Stimulated activated CD4-positive, alpha-beta T cell treated with anti-CD3 and anti-CD28 coated beads, Interleukin-15, amount 100 ng/mL, for 1 hour (primary cell): ENCODE data around the gene MAT1A.
"Not testable (repeated sequence)": the region's sequence is repeated elsewhere in the genome, so short reads cannot be mapped to it uniquely, and the experiment has no call there.

Experiments
- DNase-seq, 2 donors: peaks; one replicate each; pipeline ENCODE4 v3.0.0-alpha.2; 2020; ENCODE audit warnings: low read depth in 1 of 2, low spot score in 1 of 2

MAT1A gene

DNA sequence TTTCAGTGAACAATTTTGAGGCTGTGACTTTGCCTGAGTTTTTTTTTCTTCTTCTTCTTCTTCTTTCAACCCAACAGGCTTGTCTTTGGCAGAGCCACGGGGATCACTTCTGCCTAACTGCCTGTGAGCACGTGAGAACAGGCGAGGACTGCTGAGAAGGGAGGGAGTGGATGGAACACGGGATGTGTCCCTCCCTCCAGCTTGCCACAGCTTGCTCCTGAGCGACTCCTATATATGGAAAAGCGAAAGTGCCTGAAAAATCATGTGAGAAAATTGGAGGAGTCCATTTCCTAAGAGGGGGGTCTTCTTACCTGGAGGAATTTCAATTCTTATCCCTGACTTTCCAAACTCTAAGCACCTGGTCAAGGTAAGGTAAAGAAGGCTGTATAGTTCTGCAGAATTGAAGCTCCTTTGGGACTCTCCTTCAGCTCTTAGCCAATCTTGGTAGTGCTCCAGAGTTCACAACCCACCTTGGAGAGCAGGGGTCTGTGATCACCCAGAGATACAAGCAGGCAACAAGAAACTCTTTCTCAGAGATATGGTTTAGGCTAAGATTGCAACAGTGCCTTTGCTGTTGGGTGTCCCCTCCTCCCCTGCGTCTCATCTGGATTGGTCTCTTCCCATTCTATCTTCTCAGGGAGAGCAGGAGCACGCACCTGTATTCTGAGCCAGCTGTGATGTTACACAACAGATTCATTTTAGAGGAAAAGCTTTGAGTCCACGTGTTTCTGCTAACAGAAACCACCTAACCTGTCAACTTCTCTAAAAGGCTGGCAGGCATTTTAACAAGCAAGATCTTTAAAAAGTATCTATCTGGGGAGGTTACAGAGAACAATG lies at the start of gene MAT1A:
Gene MAT1A (minus strand): TSS at position 208 of the 837 bp plus-strand sequence. CDS start 235 bp downstream, outside the sequence.
- no peak for DNase-seq

DNA sequence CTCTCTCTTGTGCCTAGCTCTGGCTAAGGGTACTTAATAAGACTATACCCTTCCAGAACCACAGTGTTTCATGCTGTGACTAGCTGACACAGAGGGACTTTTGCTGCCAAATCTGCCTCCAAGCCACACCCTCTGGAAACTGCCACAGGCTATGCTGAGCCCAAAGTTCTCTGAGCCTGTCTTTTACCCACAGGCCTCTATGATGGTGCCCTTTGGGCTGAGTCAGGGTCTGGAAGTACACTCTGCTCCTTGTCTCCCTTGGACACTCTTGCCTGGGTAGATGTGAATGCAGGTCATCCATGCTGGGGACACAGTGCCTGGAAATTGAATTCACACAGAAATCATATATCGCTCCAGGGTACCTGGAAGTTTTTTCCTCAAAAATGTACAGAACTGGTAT lies 44.5 kb upstream of the MAT1A start:
- no peak for DNase-seq

DNA sequence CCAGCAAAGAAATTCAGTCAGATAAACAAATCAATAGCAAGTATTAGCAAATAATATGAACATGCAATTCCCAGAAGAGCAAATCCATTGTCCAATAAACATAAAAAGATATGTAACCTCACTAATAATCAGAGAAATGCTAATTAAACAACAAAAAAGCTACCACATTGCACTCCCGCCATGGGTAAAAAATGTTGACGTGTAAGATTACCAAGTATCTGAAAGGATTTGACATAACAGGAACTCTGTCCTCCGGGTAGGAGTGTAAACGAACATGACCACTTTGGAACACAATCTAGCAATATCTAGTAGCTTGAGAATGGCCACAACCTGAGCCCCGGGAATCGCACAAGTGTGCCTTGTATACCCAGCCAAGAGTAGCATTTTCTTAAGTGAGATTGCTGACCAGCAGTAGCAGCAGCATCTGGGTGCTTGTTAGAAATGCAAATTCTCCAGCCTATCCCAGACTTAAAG lies 35.5 kb upstream of the MAT1A start:
- DNase-seq = no peak

DNA sequence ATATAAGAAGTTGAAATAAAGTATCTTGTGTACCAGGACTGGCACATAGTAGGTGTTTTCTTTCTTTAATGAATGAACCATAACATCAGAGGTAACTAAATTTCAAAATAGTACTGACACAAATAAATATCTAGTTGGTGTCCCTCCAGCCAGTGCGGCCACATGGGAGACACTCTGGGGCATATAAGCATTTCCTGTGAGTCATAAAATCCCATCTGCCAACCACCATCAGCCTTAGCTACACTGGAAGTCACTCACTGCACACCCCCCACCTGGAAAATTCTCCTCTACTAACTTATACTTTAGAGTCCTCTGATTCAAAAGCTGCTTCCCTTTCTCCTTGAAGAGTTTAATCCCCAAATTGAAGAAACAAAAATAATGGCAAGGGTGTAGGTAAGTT lies 34.6 kb upstream of the MAT1A start:
- DNase-seq = no peak

DNA sequence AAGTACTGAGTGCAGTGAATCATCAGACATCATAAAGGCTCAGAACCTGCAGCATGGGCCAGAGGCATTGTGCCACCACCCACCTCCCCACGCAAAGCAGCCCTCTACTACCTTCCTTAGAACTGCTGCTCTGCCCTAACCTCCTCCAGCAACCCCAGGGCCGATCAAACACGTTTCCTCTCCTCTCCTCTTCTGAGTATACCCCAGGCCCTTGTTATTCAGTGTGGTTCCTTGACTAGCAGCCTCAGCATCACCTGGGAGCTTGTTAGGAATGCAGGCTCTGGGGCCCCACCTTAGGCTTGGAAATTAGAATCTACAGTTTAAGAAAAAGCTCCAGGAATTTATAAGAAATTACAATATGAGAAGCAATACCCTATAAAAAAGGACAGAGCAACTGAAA lies 33.9 kb upstream of the MAT1A start:
- no peak for DNase-seq

DNA sequence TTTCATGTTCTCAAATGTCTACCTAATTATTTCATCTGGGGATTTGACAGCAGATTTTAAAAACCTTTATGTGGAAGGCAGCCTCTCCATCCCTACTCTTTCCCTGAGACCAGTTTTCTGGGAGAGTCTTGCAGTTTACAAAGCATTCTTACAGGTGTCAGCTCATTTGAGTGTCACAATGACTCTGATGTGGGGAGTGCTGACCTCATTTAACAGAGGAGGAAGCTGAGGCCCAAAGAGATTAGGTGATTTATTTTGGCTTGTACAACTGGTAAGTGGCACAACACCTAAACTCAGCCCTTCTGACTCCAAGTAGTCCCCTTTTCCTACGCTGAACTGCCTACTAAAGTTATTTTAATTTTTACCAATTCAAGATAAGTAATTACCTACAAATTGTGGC lies 33.3 kb upstream of the MAT1A start:
- no peak for DNase-seq

DNA sequence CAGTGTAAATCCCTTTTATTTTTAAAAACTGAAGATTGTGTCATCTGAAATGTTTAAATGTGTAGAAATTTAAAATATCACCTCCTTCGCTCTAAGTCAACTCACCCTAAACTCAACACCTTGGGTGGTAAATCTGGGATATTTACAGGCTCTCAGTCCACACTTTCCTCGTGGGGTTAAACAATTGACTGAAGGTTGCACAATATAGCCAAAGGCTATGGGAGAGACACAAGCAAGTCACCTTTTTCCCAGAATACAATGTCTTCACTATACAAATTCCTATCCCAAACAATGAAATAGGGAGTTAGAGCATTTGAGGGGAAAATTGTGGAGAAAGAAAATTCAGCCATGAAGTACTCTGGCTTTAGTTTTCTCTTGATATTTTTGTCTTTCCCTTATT lies 32.7 kb upstream of the MAT1A start:
- DNase-seq = no peak

DNA sequence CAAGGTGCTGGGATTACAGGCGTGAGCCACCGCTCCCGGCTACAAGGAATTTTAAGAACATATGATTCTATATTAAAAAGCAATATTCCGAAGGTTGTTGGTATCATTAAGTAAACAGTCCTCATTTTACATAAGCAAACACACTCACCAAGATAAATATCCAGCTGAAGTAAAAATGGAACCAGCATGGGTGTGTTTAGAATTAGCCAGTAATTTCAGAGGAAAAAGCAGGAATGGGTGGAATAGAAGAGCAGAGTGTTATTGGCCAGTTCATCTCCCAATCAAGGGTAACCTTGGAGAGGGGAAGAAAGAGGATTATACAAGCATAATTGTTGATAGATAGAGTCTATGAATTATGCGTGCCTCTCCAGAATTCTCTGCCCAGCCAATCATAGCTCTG lies 31.7 kb upstream of the MAT1A start:
- DNase-seq = no peak

DNA sequence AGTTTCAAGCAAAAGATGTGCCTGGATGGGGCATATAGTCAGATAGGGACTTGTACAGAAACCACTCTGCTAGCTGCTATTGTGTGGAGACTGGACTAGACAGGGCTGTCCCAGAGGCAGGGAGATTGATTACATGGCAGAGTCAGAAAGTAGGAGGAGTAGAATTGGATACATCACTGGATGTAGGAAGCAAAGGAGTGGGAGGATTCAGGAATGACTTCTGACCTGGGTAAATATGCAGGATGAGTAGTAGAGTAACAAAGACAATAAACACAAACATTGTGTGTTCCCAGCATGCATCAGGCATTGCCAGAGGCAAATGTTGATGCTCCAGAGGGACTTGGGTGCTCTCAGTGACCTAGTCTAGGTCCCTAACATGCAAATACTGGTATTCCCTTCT lies 30.9 kb upstream of the MAT1A start:
- DNase-seq = no peak

DNA sequence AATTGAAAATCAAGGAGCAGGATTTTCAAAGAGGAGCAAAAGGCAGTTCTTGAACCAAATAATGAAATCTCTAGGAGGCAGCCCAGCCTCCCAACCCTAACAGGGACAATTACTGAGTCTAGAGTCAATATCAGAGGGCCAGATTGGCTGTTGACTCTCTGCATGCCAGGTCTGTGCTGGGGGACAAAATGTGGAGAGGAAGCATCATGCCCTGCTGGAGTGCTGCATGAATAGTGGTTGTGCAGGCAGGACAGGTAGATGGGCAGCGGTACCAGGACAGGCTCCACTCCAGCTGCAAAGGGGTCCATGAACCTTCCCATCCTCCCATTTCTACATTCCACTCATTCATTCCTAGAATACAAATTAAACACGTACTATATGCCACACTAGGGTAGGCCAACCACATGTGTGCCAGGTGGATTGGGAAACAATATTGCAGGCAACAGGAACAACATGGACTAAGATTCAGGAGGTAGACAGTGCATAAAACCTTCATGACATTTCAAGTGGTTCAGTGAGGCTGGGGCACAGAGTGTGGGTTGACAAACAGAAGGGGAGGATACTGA lies 30.4 kb upstream of the MAT1A start:
- DNase-seq = no peak

DNA sequence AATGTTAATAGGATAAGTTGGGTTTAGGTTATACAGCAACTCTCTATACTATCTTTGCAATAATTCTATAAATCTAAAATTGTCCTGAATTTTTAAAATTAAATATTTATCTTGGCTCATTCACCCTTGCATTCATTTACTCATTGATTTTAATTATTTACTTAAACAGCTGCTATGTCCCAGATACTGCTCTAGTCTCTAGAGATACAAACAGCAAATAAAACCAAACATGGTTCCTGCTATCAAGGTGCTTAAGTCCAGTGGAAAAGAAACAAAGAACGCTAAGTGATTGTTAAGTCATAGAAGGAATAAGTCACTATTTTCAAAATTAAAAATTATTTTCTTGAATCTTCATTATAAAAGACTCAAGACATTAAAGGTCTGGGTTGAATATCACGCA lies 29.9 kb upstream of the MAT1A start:
- no peak for DNase-seq

DNA sequence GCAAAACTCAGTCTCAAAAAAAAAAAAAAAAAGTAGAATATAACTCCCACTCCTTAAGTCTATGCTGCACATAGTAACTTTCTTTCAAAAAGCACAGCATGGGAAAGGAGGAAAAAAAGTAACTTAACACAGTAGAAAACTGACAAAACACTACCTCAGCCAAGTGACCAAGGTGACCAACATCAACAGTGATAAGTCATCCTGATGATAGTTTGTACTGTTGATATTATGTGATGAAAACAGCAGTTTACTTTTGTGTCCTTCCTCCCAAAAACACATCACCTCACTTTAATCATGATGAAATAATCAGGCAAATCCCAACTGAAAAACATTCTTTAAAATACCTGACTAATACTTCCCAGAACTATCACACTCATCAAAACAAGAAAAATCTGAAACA lies 29.3 kb upstream of the MAT1A start:
- DNase-seq = no peak

DNA sequence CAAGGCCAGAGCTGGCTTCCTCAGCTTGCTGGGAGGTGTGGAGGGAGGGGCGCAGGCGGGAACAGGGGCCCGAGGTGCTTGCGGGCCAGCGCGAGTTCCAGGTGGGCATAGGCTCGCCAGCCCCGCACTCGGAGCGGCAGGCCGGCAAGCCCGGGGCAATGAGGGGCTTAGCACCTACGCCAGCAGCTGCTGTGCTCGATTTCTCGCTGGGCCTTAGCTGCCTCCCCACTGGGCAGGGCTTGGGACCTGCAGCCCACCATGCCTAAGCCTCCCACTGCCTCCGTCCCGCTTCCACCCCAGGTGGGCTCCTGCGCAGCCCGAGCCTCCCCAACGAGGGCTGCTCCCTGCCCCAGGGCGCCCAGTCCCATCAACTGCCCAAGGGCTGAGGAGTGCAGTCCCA lies 25.9 kb upstream of the MAT1A start:
- no peak for DNase-seq

DNA sequence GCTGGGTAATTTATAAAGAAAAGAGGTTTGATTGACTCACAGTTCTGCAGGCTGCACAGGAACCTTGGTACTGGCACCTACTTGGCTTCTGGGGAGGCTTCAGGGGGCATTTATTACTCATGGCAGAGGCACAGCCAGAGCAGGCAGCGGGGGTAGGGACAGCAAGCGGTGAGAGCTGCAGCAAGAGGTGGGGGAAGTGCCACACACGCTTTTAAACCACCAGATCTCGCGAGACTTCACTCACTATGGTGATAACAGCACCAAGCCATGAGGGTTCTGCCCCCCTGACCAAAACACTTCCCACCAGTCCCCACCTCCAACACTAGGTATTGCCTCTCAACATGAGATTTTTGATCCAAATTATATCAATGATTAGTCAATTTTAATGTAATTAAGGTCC lies 24.1 kb upstream of the MAT1A start:
- DNase-seq = no peak

DNA sequence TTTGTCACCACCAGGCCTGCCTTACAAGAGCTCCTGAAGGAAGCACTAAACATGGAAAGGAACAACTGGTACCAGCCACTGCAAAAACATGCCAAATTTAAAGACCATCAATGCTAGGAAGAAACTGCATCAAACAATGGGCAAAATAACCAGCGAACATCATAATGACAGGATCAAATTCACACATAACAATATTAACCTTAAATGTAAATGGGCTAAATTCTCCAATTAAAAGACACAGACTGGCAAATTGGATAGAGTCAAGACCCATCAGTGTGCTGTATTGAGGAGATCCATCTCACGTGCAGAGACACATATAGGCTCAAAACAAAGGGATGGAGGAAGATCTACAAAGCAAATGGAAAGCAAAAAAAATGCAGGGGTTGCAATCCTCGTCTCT lies 16.5 kb upstream of the MAT1A start:
- DNase-seq = not testable (repeated sequence)

DNA sequence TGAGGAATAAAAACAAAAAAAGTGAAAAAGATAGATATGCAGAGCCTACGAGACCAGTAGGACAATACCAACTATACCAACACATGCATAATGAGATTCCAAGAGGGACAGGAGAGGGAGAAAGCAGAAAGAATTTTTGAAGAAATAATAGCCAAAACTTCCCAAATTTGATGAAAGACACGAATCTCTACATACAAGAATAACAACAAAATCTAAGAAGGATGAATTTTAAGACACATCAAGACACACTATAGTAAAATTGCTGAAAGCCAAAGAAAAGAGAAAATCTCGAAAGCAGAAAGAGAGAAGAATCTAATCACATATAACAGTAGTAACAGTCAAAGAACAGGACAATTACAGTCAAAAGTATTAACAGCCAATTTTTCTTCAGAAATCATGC lies 7.5 kb upstream of the MAT1A start:
- DNase-seq = no peak

DNA sequence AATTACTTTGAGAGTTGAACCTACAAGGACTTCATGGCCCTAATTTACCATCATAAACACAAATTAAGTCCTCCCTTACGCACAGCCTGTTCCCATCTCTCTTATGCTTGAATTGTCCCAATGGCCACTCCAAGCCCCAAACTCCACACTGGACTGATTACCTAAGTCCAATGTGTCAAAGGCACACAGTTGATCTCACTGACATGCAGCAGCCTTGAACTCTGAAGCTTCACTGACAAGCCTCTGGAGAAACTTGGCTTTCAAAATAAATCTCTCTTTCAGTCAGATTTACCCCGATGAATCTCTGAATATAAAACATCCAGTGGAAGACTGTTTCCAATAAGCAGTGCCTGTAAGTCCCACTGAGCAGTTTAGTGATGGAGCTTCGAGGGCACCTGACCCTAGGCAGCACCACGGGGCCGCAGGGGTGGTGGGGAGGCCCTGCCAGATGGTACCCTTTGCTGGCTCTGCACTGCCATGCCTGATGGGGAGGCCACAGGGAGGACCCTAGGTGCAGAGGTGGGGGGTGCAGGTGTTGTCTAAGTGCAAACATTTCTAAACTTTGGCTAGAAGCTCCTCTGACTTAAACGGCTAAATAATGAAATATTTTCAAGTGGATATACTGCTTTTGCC lies 3.3 kb upstream of the MAT1A start:
- no peak for DNase-seq

DNA sequence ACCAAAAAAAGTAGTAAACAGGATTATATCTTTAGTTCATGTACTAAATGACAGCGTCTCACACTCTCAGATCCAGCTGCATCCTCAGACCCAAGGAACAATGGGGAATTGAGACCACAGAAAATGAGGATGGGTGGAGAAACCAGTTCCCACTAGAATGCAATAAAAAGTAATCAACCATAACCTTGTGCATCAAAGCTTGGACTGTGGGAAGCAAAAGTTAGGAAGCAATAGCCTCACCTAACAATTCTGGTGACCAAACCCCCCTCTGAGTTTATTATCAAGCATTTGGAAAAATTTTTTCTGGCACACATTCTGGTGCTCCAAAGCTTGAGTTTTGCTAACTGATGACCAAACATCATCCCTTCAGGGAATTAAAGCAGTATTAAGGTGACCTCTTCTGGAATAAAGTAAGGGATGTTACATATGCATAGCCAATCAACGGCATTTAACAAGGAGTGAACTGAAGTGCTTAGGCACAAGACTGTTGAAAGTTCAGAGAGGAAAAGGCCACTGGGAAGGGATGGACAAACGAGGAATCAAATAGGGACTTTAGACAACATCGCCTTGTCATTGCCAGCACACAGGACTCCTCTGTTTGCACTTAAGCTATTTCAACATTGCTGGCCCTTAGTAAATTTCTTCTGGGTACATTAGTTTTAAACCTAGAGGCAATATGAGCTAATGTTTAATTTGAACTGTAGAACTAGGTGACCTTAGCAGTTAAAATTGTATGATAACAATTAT lies 1.2 kb upstream of the MAT1A start:
- DNase-seq = no peak

DNA sequence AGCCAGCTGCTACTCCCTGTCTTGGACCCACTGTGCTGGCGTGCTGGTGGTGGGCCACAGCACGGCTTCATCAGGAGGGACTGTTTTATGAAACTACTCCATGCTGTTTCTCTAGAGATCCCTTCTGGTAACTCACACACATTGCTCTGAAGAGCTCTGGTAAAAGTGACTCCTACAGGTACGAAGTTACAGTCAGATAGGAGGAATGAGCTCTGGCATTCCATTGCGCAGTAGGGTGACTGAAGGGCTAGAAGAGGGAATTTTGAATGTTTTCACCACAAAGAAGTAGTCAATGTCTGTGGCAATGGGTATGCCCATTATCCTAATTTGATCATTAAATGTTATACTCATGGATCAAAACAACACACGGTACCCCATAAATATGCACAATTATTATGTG lies 609 bp downstream of the MAT1A start:
- DNase-seq = no peak

DNA sequence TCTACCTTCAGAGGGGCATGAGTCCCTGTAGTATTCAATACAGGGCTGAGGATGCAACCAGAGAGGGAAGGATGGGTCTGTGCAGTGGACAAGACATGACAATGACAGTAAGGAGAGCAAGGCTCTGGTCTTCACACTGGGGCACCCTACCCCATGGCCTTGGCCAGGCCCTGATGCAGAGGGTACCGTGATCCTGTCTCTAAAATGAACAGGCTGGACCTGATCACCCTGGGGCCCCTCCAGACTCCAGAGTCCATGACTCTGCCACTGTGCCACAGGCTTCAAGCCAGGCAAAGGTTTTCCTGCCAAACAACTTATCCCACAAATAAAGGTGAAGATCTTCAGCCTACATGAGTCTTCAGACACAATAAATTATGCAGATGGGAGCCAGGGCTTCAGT lies 4.9 kb downstream of the MAT1A start:
- DNase-seq = no peak

DNA sequence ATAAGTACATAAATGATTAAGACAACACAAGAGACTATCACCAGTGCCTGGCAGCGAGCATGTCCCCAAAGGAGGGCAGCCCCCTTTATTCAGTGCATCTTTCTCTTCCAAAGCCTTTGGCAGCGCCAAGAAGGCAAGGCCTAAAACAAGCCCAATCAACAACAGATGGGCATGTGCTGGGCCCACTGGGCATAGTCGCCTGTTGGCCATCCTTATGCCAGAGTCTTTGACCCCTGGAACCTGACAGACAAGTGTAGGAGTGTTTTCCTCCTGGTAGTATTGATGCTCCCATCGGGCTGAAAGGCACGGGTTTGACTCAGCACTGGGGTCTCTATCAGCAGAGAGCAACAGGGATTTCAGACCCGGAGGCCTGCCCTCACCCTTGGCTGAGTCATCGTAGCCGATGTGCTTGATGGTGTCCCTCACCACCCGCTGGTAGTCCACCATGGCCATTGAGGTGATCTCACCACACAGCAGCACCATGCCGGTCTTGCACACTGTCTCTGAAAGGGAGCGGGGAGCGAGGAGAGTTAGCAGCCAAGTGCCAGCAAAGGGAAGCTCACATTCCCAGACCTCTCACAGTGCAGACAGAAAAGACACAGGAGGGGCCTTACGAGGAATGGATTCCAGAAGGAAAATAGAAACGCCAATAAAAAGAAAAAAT lies 5.8 kb downstream of the MAT1A start:
- DNase-seq = no peak
